Measurements from ENCODE around the gene ALX4. TPM values are rescaled to one million over a fixed set of nuclear protein-coding genes. Genes with fewer than 3 reads are reported as not detected.

ALX4 gene
- polyA plus RNA-seq, 3 donors: not detected

- Histone ChIP-seq H3K9ac (ENCODE audit: insufficient read depth, low read length, poor library complexity, severe bottlenecking) (no peak overlapping the region), H3K79me2 (ENCODE audit: insufficient read depth, low read length) (no peaks in the 10 kb centered on the region), H3K4me2 (replicated peaks; ENCODE audit: extremely low read depth, low read length, poor library complexity, severe bottlenecking) (no peak overlapping the region), H2AFZ (ENCODE audit: insufficient read depth, low read depth, low read length, poor library complexity, severe bottlenecking) (no peak overlapping the region), H3K36me3 (replicated peaks in 1 of 2; ENCODE audit: control insufficient read depth in 1 of 2, insufficient read depth in 2 of 2, low read length in 2 of 2) (no peaks in the 10 kb centered on the region), H3K27me3 (ENCODE audit: control insufficient read depth in 2 of 2, insufficient read depth in 2 of 2, low read length in 2 of 2) (no peaks in the 10 kb centered on the region), H3K9me3 (replicated peaks in 1 of 2; ENCODE audit: control insufficient read depth in 1 of 2, insufficient read depth in 1 of 2, low read length in 2 of 2) (no peaks in the 10 kb centered on the region), H4K20me1 (ENCODE audit: insufficient read depth, low read length) (no peaks in the 10 kb centered on the region), H3K4me3 (replicated peaks in 1 of 3; ENCODE audit: low read depth in 2 of 3, low read length in 3 of 3) (no peak overlapping the region), H3K27ac (ENCODE audit: low read depth in 1 of 2, low read length in 2 of 2) (no peak overlapping the region), H3K4me1 (ENCODE audit: control insufficient read depth in 1 of 2, insufficient read depth in 2 of 2, low read length in 2 of 2) (no peaks in the 10 kb centered on the region)
- Mint-ChIP-seq H3K36me3 (no peaks in the 10 kb centered on the region), H3K4me1 (no peaks in the 10 kb centered on the region), H3K4me3 (no peak overlapping the region), H3K9me3 (peaks cover 0 to 3% (median 0%) of the 10 kb centered on the region in 7 donors), H3K27me3 (ENCODE audit: low read depth in 3 of 3) (peaks cover 8 to 23% (median 18%) of the 10 kb centered on the region in 3 donors), H3K27ac (no peak overlapping the region)
- intact Hi-C loops (cut with micrococcal nuclease): no loop called here
- no peak for DNase-seq
- no peak for TF ChIP-seq CTCF (IDR thresholded peaks at IDR 0.05)
- 86% methylated on average over 6 of the region's 7 CpGs for WGBS (ENCODE audit: insufficient coverage)
Measured at GRCh38 chr11:44358713-44359112, 48.8 kb upstream of the ALX4 start.

GRCh38 chr11:44357711-44358110 lies 47.8 kb upstream of the ALX4 start:
- no CpG with 5 or more reads among the region's 3 CpGs for WGBS (ENCODE audit: insufficient coverage)
- peaks cover 8 to 22% (median 15%) of the 10 kb centered on the region in 3 donors for H3K27me3 Mint-ChIP-seq (ENCODE audit: low read depth in 3 of 3)
- no peak for TF ChIP-seq CTCF (IDR thresholded peaks at IDR 0.05)
- Histone ChIP-seq H3K9me3 (replicated peaks in 1 of 2; ENCODE audit: control insufficient read depth in 1 of 2, insufficient read depth in 1 of 2, low read length in 2 of 2) (no peaks in the 10 kb centered on the region), H4K20me1 (ENCODE audit: insufficient read depth, low read length) (no peaks in the 10 kb centered on the region), H3K4me1 (ENCODE audit: control insufficient read depth in 1 of 2, insufficient read depth in 2 of 2, low read length in 2 of 2) (no peaks in the 10 kb centered on the region), H3K27ac (ENCODE audit: low read depth in 1 of 2, low read length in 2 of 2) (no peak overlapping the region), H3K4me2 (replicated peaks; ENCODE audit: extremely low read depth, low read length, poor library complexity, severe bottlenecking) (no peak overlapping the region), H3K79me2 (ENCODE audit: insufficient read depth, low read length) (no peaks in the 10 kb centered on the region), H3K27me3 (ENCODE audit: control insufficient read depth in 2 of 2, insufficient read depth in 2 of 2, low read length in 2 of 2) (no peaks in the 10 kb centered on the region), H2AFZ (ENCODE audit: insufficient read depth, low read depth, low read length, poor library complexity, severe bottlenecking) (no peak overlapping the region), H3K36me3 (replicated peaks in 1 of 2; ENCODE audit: control insufficient read depth in 1 of 2, insufficient read depth in 2 of 2, low read length in 2 of 2) (no peaks in the 10 kb centered on the region), H3K9ac (ENCODE audit: insufficient read depth, low read length, poor library complexity, severe bottlenecking) (no peak overlapping the region), H3K4me3 (replicated peaks in 1 of 3; ENCODE audit: low read depth in 2 of 3, low read length in 3 of 3) (no peak overlapping the region)
- H3K4me1 Mint-ChIP-seq: no peaks in the 10 kb centered on the region
- H3K9me3 Mint-ChIP-seq: peaks cover 0 to 3% (median 0%) of the 10 kb centered on the region in 7 donors
- no peaks in the 10 kb centered on the region for H3K36me3 Mint-ChIP-seq
- H3K27ac Mint-ChIP-seq: no peak overlapping the region
- intact Hi-C loops (cut with micrococcal nuclease): no loop called here
- no peak for DNase-seq
- no peak overlapping the region for H3K4me3 Mint-ChIP-seq

Measured in CD14-positive monocyte (primary cell).